SH-SY5Y (cell line): Measurements from ENCODE around the gene PROK2.

ENCODE experiments used
- GATA2 ChIP-seq: IDR thresholded peaks from 2 replicates; pipeline ENCODE4 v1.6.1; 2011; ENCODE audit warnings: mild to moderate bottlenecking, low read depth, low read length
- GATA3 ChIP-seq: IDR thresholded peaks from 2 replicates; pipeline ENCODE4 v1.6.1; 2011; ENCODE audit warnings: low read depth, mild to moderate bottlenecking, low read length, moderate library complexity

The PROK2 gene

GRCh38 chr3:71801986-71802385, 17.0 kb upstream of the PROK2 start:
- TF ChIP-seq GATA2 = no peak

DNA sequence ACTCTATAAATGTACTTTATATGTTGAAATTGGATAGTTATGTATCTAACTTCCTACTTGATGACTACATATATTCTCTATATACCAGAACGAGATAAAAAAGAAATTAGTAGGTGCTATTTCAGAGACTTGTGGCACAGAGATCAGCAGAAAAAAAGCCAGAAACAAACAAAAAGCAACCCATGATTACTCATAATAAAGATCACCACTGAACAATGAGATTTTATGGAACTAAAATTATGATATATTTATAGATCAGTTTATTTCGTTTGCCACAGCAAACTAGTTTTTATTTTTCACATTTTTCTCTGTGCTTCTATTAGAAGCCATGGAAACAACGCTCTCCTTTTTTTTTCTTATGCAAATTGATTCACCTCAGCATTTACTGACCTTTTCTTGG, 15.1 kb upstream of the PROK2 start:
- TF ChIP-seq GATA2 = no peak
- no peak for TF ChIP-seq GATA3

DNA sequence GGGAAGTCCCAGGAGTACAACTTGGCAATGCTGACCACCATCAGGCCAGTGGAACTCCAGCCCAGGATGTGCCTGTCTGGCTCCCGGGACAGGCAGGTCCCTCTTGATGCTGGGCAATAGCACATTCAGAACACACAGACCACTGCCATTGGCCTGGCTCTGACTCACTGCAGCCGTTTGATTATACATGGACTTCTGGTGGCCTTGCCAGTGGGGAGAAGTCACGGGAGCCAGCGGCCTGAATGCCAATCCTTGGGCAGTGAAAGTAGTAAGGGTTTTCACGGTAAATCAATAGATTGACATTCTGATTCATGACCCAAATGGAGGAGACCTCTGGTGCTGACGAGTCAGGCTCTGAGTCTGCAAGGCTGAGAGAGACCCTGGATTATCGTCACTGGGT, 12.5 kb upstream of the PROK2 start:
- TF ChIP-seq GATA2 (no peak), GATA3 (no peak)

DNA sequence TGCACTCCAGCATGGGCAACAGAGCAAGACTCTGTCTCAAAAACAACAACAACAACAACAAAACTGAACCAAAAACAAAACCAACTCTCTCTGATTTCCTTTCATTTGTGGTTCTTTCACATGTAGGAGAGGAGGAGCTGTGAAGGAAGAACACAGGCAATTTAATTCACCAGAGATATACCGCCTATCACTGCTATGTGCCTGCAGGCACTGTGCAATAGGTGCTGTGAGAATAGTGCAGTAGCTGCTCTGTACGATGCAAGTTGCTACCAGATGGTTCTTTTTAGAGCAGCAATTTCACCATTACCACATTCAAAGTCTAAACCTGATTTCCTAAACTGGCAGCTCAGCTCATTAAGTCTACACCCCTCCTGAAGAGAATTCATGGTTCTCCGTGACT, 11.3 kb upstream of the PROK2 start:
- TF ChIP-seq GATA3 (no peak), GATA2 (no peak)

- TF ChIP-seq GATA3 = no peak
- no peak for TF ChIP-seq GATA2
These were observed 6.7 kb upstream of the PROK2 start for GRCh38 chr3:71791634-71792033.

DNA sequence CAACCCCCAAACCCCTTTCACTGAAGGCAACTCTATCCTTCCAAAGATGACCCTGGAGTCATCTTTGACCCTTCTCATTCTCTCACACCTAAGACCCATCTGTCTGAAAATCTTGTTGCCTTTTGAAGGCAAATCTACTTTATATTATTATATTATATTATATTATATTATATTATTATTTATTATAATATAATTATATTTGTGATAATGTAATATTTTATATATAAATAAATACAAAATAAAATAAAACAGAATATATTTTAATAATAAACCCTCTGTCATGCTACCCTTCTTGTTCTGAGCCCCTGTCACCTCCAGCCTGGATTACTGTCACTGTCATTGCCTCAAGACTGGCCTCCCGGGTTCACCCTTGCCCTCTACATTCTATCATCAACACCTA, 5.0 kb upstream of the PROK2 start:
- TF ChIP-seq GATA3 = no peak
- no peak for TF ChIP-seq GATA2

GRCh38 chr3:71787851-71788405, 3.0 kb upstream of the PROK2 start:
- no peak for TF ChIP-seq GATA2
- no peak for TF ChIP-seq GATA3

DNA sequence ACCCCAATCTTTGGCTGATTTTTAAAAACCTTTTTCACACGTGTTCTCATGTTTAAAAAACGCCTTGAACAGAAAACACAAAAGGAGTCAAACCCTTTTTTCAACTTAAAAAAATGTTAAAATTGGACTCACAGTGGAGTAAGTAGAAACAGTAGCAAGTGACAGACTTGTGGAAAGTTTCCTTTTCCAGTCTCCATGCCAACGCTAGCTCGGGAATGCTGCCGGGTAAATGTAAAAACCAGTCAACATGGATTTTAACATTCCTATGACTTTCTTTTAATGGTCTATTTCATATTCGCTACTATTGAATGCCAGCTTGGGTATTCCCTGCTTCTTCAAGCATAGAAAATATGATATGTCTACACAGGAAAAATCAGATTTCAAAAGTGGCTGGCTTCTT, 1.6 kb upstream of the PROK2 start:
- TF ChIP-seq GATA3 = no peak

- TF ChIP-seq GATA2 (no peak), GATA3 (no peak)
These were observed 1.2 kb upstream of the PROK2 start for GRCh38 chr3:71786217-71786549.

DNA sequence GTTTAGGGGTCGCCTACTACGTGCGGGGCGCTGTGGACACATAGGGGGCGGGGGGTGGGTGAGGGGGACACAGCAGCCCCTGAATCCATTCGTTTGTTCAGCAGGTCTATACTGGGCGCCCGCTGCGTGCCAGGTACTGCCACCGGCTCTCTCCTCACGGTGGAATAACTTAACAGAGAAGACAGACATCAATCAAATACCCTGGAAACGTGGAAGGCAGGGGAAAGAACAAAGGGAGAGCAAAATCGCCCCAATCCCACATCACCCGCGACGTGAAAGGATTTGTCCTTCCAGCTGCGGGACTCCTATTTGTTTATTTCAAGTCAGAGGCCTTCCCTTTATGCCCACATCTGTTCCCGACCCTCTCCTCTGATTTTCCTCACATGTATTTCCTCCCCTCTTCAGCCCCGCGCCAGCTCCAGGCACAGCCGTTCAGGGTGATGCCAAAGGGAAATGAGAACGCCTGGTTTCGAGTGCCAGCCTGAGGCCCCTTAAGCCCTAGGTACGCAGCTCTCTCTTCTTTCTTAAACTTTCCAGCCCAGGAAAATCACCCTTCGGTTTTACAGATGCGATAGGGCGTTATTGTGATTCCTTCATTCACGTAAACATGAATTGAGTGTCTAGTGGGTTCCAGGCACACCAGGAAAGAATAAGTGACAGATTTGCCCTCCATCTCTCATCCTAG, 726 bp upstream of the PROK2 start:
- TF ChIP-seq GATA3 (no peak), GATA2 (no peak)

DNA sequence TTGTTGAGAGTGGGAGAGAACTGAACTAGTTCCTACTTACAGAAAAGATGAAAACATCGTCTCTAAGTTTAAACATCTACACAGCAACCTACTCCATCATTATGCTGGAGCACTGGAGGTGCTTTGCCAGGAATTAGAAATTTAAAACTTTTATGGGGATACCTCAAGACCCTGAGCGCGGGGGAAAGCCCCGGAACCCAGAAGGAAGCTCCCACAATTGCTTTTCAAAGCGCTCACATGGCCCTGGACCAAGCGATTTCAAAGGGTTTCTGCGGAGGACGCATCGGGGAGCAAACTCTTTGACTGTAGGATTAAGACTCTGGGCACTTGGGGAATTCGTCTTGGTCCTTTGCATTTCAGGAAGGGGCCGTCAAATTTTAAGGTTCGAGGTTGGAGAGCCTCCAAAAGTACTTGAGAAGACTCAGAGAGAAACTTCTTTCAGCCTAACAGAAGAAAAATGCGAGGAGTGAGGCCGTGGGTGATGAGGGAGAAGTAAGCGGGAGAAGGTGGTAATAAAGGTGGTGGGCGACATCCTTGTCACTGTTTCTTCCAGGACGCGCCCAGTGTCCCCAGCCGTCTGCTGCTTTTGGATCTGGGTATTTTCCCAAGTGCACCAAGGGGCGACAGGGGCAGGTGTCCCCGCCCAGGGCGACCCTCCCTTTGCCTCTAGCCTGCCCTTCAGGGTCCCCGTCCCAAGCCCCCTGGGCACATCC, 591 bp downstream of the PROK2 start:
- TF ChIP-seq GATA3 = no peak
- no peak for TF ChIP-seq GATA2

- no peak for TF ChIP-seq GATA3
- TF ChIP-seq GATA2 = no peak
These were observed 1.8 kb downstream of the PROK2 start for GRCh38 chr3:71783152-71783551.

- TF ChIP-seq GATA3 (no peak), GATA2 (no peak)
These were observed 4.5 kb downstream of the PROK2 start for GRCh38 chr3:71780430-71780829.

GRCh38 chr3:71779674-71780377, 5.1 kb downstream of the PROK2 start:
- no peak for TF ChIP-seq GATA3
- TF ChIP-seq GATA2 = no peak

- TF ChIP-seq GATA2 (no peak), GATA3 (no peak)
These were observed 6.6 kb downstream of the PROK2 start for GRCh38 chr3:71778353-71778752.
